ENCODE results near the gene TMEFF2. TPM values are rescaled to one million over a fixed set of nuclear protein-coding genes. Genes with fewer than 3 reads are reported as not detected.
A peak's percentile ranks its signal among the peaks of the same experiment; 100 is the strongest.

The TMEFF2 gene
- total RNA-seq, 1 donor from 2014 or later: 0.41 TPM

DNA sequence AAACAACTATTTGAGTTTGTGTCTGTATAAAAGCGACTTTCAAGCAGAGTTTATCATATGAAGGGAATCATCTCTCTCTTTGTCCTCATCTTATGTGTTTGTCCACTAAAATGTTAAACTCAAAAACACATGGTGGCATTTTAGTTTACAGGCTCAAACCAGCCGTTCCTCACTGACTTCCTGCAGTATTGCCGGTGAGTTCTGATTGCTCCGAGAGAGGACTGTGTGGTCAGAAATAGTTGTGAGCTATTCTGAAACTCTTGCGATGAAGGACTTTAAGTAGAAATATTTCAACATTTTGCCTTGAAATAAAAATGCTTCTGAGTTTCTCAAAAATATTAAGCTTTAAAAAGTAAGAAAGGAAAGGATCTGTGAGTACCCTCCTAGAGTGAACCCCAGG lies 184.7 kb downstream of the TMEFF2 start:
- Histone ChIP-seq H3K27ac (ENCODE audit: low read depth, low read length) (no peak overlapping the region), H3K79me2 (ENCODE audit: insufficient read depth, low read length) (no peaks in the 10 kb centered on the region), H3K9me3 (ENCODE audit: insufficient read depth, low read depth, low read length) (no peaks in the 10 kb centered on the region), H3K4me2 (ENCODE audit: low read length) (no peak overlapping the region), H4K20me1 (ENCODE audit: insufficient read depth, low read length) (no peaks in the 10 kb centered on the region), H3K4me1 (ENCODE audit: insufficient read depth, low read length) (no peaks in the 10 kb centered on the region), H3K4me3 (ENCODE audit: insufficient read depth, low read depth, low read length) (no peak overlapping the region), H2AFZ (ENCODE audit: low read depth, low read length) (no peak overlapping the region), H3K9ac (ENCODE audit: low read length) (no peak overlapping the region), H3K27me3 (ENCODE audit: insufficient read depth, low read length) (no peaks in the 10 kb centered on the region), H3K36me3 (ENCODE audit: insufficient read depth, low read length) (no peaks in the 10 kb centered on the region)
- Mint-ChIP-seq H3K36me3 (ENCODE audit: low read depth, unreplicated experiment) (no peaks in the 10 kb centered on the region), H3K4me1 (ENCODE audit: low read depth, unreplicated experiment) (peaks cover 6% of the 10 kb centered on the region), H3K27ac (ENCODE audit: unreplicated experiment) (no peak overlapping the region), H3K4me3 (ENCODE audit: unreplicated experiment) (no peak overlapping the region), H3K9me3 (ENCODE audit: unreplicated experiment) (peaks cover 2% of the 10 kb centered on the region), H3K27me3 (ENCODE audit: low read depth, unreplicated experiment) (no peaks in the 10 kb centered on the region)
- TF ChIP-seq EZH2 (IDR thresholded peaks at IDR 0.05; ENCODE audit: insufficient read depth, low read length): no peak
- TF ChIP-seq, protein P1, sequence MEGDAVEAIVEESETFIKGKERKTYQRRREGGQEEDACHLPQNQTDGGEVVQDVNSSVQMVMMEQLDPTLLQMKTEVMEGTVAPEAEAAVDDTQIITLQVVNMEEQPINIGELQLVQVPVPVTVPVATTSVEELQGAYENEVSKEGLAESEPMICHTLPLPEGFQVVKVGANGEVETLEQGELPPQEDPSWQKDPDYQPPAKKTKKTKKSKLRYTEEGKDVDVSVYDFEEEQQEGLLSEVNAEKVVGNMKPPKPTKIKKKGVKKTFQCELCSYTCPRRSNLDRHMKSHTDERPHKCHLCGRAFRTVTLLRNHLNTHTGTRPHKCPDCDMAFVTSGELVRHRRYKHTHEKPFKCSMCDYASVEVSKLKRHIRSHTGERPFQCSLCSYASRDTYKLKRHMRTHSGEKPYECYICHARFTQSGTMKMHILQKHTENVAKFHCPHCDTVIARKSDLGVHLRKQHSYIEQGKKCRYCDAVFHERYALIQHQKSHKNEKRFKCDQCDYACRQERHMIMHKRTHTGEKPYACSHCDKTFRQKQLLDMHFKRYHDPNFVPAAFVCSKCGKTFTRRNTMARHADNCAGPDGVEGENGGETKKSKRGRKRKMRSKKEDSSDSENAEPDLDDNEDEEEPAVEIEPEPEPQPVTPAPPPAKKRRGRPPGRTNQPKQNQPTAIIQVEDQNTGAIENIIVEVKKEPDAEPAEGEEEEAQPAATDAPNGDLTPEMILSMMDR (IDR thresholded peaks at IDR 0.05; ENCODE audit: insufficient read depth, low read depth, low read length): no peak
- FAIRE-seq (no peak), DNase-seq (ENCODE audit: low read depth) (no peak)

DNA sequence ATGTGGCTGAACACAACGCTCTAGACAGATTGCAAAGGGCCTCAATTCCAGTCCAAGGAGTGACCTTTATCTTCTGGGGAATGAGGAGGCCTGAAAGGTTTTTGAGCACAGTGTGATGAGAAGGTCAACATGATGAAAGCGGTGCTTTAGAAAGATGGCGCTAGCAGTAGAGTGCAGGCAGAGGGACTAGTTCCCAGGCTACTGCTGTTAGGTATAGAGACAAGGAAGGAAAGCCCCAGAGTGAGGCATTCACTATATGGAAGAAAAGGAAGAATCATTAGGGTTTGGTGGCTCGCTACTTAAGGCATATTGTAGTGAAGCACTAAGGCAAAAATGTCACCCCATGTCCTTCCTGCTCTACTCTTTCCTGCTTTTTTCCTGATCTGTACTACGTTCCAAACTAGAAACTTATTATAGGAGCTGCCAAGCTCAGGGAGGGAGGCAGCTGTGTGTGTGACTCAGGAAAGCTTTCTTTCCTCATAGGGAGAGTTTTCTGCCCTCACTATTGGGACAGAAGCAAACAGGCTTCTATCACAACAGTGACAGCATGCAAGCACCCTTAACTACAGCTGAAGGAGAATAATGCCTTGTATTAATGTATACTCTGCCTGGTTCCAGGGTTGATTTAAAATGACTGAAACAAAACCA lies 187.0 kb downstream of the TMEFF2 start:
- Histone ChIP-seq H3K4me2 (ENCODE audit: low read length) (no peak overlapping the region), H3K27me3 (ENCODE audit: insufficient read depth, low read length) (no peaks in the 10 kb centered on the region), H3K36me3 (ENCODE audit: insufficient read depth, low read length) (no peaks in the 10 kb centered on the region), H3K4me1 (ENCODE audit: insufficient read depth, low read length) (no peaks in the 10 kb centered on the region), H3K9ac (ENCODE audit: low read length) (no peak overlapping the region), H3K9me3 (ENCODE audit: insufficient read depth, low read depth, low read length) (no peaks in the 10 kb centered on the region), H4K20me1 (ENCODE audit: insufficient read depth, low read length) (no peaks in the 10 kb centered on the region), H3K27ac (ENCODE audit: low read depth, low read length) (no peak overlapping the region), H3K79me2 (ENCODE audit: insufficient read depth, low read length) (no peaks in the 10 kb centered on the region), H3K4me3 (ENCODE audit: insufficient read depth, low read depth, low read length) (no peak overlapping the region), H2AFZ (ENCODE audit: low read depth, low read length) (no peak overlapping the region)
- no peak overlapping the region for H3K27ac Mint-ChIP-seq (ENCODE audit: unreplicated experiment)
- H3K4me1 Mint-ChIP-seq (ENCODE audit: low read depth, unreplicated experiment): peaks cover 6% of the 10 kb centered on the region
- no peak overlapping the region for H3K4me3 Mint-ChIP-seq (ENCODE audit: unreplicated experiment)
- H3K9me3 Mint-ChIP-seq (ENCODE audit: unreplicated experiment): peaks cover 2% of the 10 kb centered on the region
- no peak for FAIRE-seq
- no peaks in the 10 kb centered on the region for H3K27me3 Mint-ChIP-seq (ENCODE audit: low read depth, unreplicated experiment)
- TF ChIP-seq, protein P1 (IDR thresholded peaks at IDR 0.05; ENCODE audit: insufficient read depth, low read depth, low read length): no peak
- no peak for TF ChIP-seq EZH2 (IDR thresholded peaks at IDR 0.05; ENCODE audit: insufficient read depth, low read length)
- no peaks in the 10 kb centered on the region for H3K36me3 Mint-ChIP-seq (ENCODE audit: low read depth, unreplicated experiment)
- peak; percentile 41 for DNase-seq (ENCODE audit: low read depth)

DNA sequence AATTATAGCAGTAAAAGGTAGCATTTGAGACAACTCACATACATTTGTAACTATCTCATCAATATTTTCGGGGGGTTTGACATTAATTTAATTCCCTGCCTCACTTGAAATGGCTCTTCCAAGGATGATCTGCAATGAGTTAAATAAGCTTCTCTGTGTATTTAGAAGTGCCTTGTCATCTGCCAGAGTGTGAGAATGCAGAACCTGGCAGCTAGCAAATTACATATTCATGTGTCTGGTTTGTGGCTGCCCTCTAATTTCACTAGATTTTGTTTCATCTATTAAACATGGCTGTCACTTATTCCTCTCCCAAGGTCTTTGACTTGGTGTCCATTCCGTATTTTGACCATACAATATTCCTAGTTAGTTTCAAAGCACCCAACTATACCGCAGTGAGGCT lies 189.5 kb downstream of the TMEFF2 start:
- no peak for FAIRE-seq
- Mint-ChIP-seq H3K27ac (ENCODE audit: unreplicated experiment) (no peak overlapping the region), H3K36me3 (ENCODE audit: low read depth, unreplicated experiment) (no peaks in the 10 kb centered on the region), H3K4me3 (ENCODE audit: unreplicated experiment) (no peak overlapping the region), H3K9me3 (ENCODE audit: unreplicated experiment) (peaks cover 2% of the 10 kb centered on the region), H3K4me1 (ENCODE audit: low read depth, unreplicated experiment) (peaks cover 6% of the 10 kb centered on the region), H3K27me3 (ENCODE audit: low read depth, unreplicated experiment) (no peaks in the 10 kb centered on the region)
- H3K36me3 ChIP-seq (ENCODE audit: insufficient read depth, low read length): no peaks in the 10 kb centered on the region
- no peaks in the 10 kb centered on the region for H3K27me3 ChIP-seq (ENCODE audit: insufficient read depth, low read length)
- H3K79me2 ChIP-seq (ENCODE audit: insufficient read depth, low read length): no peaks in the 10 kb centered on the region
- no peaks in the 10 kb centered on the region for H4K20me1 ChIP-seq (ENCODE audit: insufficient read depth, low read length)
- no peak for DNase-seq (ENCODE audit: low read depth)
- H3K27ac ChIP-seq (ENCODE audit: low read depth, low read length): no peak overlapping the region
- no peak for TF ChIP-seq EZH2 (IDR thresholded peaks at IDR 0.05; ENCODE audit: insufficient read depth, low read length)
- TF ChIP-seq, protein P1 (IDR thresholded peaks at IDR 0.05; ENCODE audit: insufficient read depth, low read depth, low read length): no peak
- H3K4me1 ChIP-seq (ENCODE audit: insufficient read depth, low read length): no peaks in the 10 kb centered on the region
- no peak overlapping the region for H3K4me3 ChIP-seq (ENCODE audit: insufficient read depth, low read depth, low read length)
- H3K9ac ChIP-seq (ENCODE audit: low read length): no peak overlapping the region
- H3K4me2 ChIP-seq (ENCODE audit: low read length): no peak overlapping the region
- H3K9me3 ChIP-seq (ENCODE audit: insufficient read depth, low read depth, low read length): no peaks in the 10 kb centered on the region
- H2AFZ ChIP-seq (ENCODE audit: low read depth, low read length): no peak overlapping the region
